HepG2 (cell line): ENCODE data around the gene PDZD7. TPM values are rescaled to one million over a fixed set of nuclear protein-coding genes. Genes with fewer than 3 reads are reported as not detected.

Experiments
- ATAC-seq: fragments of 200-7000 bp; cut with Tn5 transposase; 3 replicates; pipeline ENCODE4 v1.9.1; 2020; ENCODE audit warnings: mild to moderate bottlenecking, moderate library complexity
- BruUV-seq: library from RNA; stranded (reverse); fragments of 400-500 nt; replicated peaks from 2 replicates; lab custom pipeline; 2021; lab: Mats Ljungman, UMichigan
- CTCF ChIA-PET: fragments of 300-600 bp; formaldehyde crosslinking; extraction: SDS; loops from one replicate; lab custom pipeline; 2021; ENCODE audit warnings: low total read pairs, inconsistent platforms, low intra/inter-chr PET ratio; lab: Yijun Ruan, JAX
- POLR2A ChIA-PET: fragments of 350-600 bp; sonication (Branson Sonifier 250); formaldehyde crosslinking; loops from one replicate; lab custom pipeline; 2020; ENCODE audit warnings: antibody characterized with exemption, inconsistent platforms; lab: Yijun Ruan, JAX
- DNase-seq: peaks from one replicate; pipeline ENCODE4 v3.0.0-alpha.2; 2015; ENCODE audit warnings: low spot score
- FAIRE-seq: peaks from 3 replicates; lab custom pipeline; 2011; peaks lifted over from hg19 to GRCh38; lab: Jason Lieb, UNC
- H2AFZ ChIP-seq: one replicate; pipeline ENCODE4 v1.6.1; 2011; ENCODE audit warnings: low read length, inconsistent platforms
- H3K27ac ChIP-seq: fragments of 300-600 bp; 3 replicates; pipeline ENCODE4 v1.8.0; 2011; ENCODE audit warnings: mixed run types, mild to moderate bottlenecking, mixed read lengths, low read length, inconsistent platforms; ENCODE audit not compliant: insufficient read depth; ENCODE audit errors: extremely low read length
- H3K27me3 ChIP-seq, 2 experiments: fragments of 200-600 bp in 1 of 2; 2 replicates in 1 of 2; 3 replicates in 1 of 2; pipeline versions ENCODE4 v1.6.0 to v1.8.0; 2011; ENCODE audit warnings: low read length in 2 of 2, mild to moderate bottlenecking in 2 of 2, moderate library complexity in 2 of 2, inconsistent platforms in 1 of 2; ENCODE audit not compliant: insufficient read depth in 2 of 2, control insufficient read depth in 1 of 2
- H3K36me3 ChIP-seq, 2 experiments: fragments of 200-600 bp in 1 of 2; replicated peaks in 1 of 2; 2 replicates in 1 of 2; 3 replicates in 1 of 2; pipeline versions ENCODE4 v1.5.1 to v1.8.0; 2011; ENCODE audit warnings: low read length in 2 of 2, inconsistent platforms in 1 of 2; ENCODE audit not compliant: insufficient read depth in 2 of 2, control insufficient read depth in 1 of 2
- H3K4me1 ChIP-seq: 2 replicates; pipeline ENCODE4 v1.5.1; 2012; ENCODE audit warnings: low read length, inconsistent platforms; ENCODE audit not compliant: insufficient read depth
- H3K4me2 ChIP-seq: 2 replicates; pipeline ENCODE4 v1.6.0; 2011; ENCODE audit warnings: low read depth, low read length, inconsistent platforms
- H3K4me3 ChIP-seq, 3 experiments: fragments of 200-600 bp in 1 of 3; sonication (generic), shearing (Covaris generic) in 1 of 3; replicated peaks in 1 of 3; 2 replicates each; pipeline ENCODE4 v1.5.1; 2011 to 2016; ENCODE audit warnings: low read length in 3 of 3, inconsistent platforms in 2 of 3, low read depth in 2 of 3, mild to moderate bottlenecking in 2 of 3, control low read depth in 1 of 3, mixed read lengths in 1 of 3; ENCODE audit not compliant: insufficient read depth in 1 of 3
- H3K79me2 ChIP-seq: one replicate; pipeline ENCODE4 v1.6.1; 2011; ENCODE audit warnings: low read length, inconsistent platforms; ENCODE audit not compliant: insufficient read depth
- H3K9ac ChIP-seq: 2 replicates; pipeline ENCODE4 v1.6.0; 2011; ENCODE audit warnings: mild to moderate bottlenecking, low read depth, low read length, inconsistent platforms; ENCODE audit not compliant: insufficient read depth
- H3K9me3 ChIP-seq: 2 replicates; pipeline ENCODE4 v1.5.1; 2012; ENCODE audit warnings: mild to moderate bottlenecking, low read length
- H4K20me1 ChIP-seq: 2 replicates; pipeline ENCODE4 v1.6.0; 2011; ENCODE audit warnings: inconsistent platforms, mild to moderate bottlenecking, low read length, moderate library complexity; ENCODE audit not compliant: insufficient read depth
- CREB1 ChIP-seq, 2 experiments: fragments of 450-650 bp in 1 of 2; IDR thresholded peaks; 2 replicates each; pipeline ENCODE4 v1.6.1; 2016 to 2017; ENCODE audit warnings: control low read depth in 1 of 2, mild to moderate bottlenecking in 1 of 2, missing compliant biosample characterization in 1 of 2, missing genetic modification characterization in 1 of 2
- DZIP1 ChIP-seq: sonication (generic); formaldehyde crosslinking; IDR thresholded peaks from 2 replicates; pipeline ENCODE4 v1.5.0; 2020; ENCODE audit warnings: mild to moderate bottlenecking, missing genetic modification reagents
- ELF3 ChIP-seq: IDR thresholded peaks from 2 replicates; pipeline ENCODE4 v1.6.1; 2016; ENCODE audit warnings: missing genetic modification reagents, missing compliant biosample characterization
- FOSL1 ChIP-seq: sonication (generic); formaldehyde crosslinking; IDR thresholded peaks from 2 replicates; pipeline ENCODE4 v1.9.0; 2021; ENCODE audit warnings: missing genetic modification reagents, borderline replicate concordance
- FOXA1 ChIP-seq, 2 experiments: fragments of 450-650 bp in 1 of 2; sonication (generic) in 1 of 2; formaldehyde crosslinking in 1 of 2; IDR thresholded peaks; 2 replicates each; pipeline versions ENCODE4 v1.4.0 to v1.6.1; 2016 to 2020; ENCODE audit warnings: missing genetic modification reagents in 1 of 2
- FOXA3 ChIP-seq: IDR thresholded peaks from 2 replicates; pipeline ENCODE4 v1.6.1; 2016; ENCODE audit warnings: missing genetic modification reagents, missing compliant biosample characterization
- HNF4A ChIP-seq: sonication (generic); formaldehyde crosslinking; IDR thresholded peaks from 2 replicates; pipeline ENCODE4 v1.4.0; 2020; ENCODE audit warnings: missing genetic modification reagents
- MED1 ChIP-seq: sonication (generic); formaldehyde crosslinking; IDR thresholded peaks from 2 replicates; pipeline ENCODE4 v1.4.0; 2020; ENCODE audit warnings: missing genetic modification reagents
- NR0B2 ChIP-seq: sonication (generic); formaldehyde crosslinking; IDR thresholded peaks from 2 replicates; pipeline ENCODE4 v1.4.0; 2020; ENCODE audit warnings: mild to moderate bottlenecking, missing genetic modification reagents
- NR2F6 ChIP-seq, 2 experiments: IDR thresholded peaks; 2 replicates each; pipeline ENCODE4 v1.6.1; 2016; ENCODE audit warnings: antibody characterized with exemption in 1 of 2, mild to moderate bottlenecking in 1 of 2
- PLSCR1 ChIP-seq: sonication (generic); formaldehyde crosslinking; IDR thresholded peaks from 2 replicates; pipeline ENCODE4 v1.5.0; 2020; ENCODE audit warnings: missing genetic modification reagents, mild to moderate bottlenecking, borderline replicate concordance
- POGZ ChIP-seq: sonication (generic); formaldehyde crosslinking; IDR thresholded peaks from 2 replicates; pipeline ENCODE4 v1.4.0; 2020; ENCODE audit warnings: mild to moderate bottlenecking, missing genetic modification reagents
- RXRB ChIP-seq: IDR thresholded peaks from 2 replicates; pipeline ENCODE4 v1.6.1; 2016; ENCODE audit warnings: borderline replicate concordance, missing genetic modification reagents, missing compliant biosample characterization
- SP4 ChIP-seq: sonication (generic); formaldehyde crosslinking; IDR thresholded peaks from 2 replicates; pipeline ENCODE4 v1.8.1; 2023; ENCODE audit warnings: mild to moderate bottlenecking, missing genetic modification reagents
- SRF ChIP-seq: IDR thresholded peaks from 2 replicates; pipeline ENCODE4 v1.6.1; 2011; ENCODE audit warnings: mild to moderate bottlenecking, low read depth, low read length, moderate library complexity
- THRA ChIP-seq: sonication (generic); formaldehyde crosslinking; IDR thresholded peaks from 2 replicates; pipeline ENCODE4 v1.4.0; 2020; ENCODE audit warnings: missing genetic modification reagents, borderline replicate concordance
- ZFY ChIP-seq: sonication (generic); formaldehyde crosslinking; IDR thresholded peaks from 2 replicates; pipeline ENCODE4 v1.4.0; 2020; ENCODE audit warnings: missing genetic modification reagents
- ZNF12 ChIP-seq: sonication (generic); formaldehyde crosslinking; IDR thresholded peaks from 2 replicates; pipeline ENCODE4 v1.5.0; 2020; ENCODE audit warnings: missing genetic modification reagents
- ZNF577 ChIP-seq: sonication (generic); formaldehyde crosslinking; IDR thresholded peaks from 2 replicates; pipeline ENCODE4 v1.4.0; 2020; ENCODE audit warnings: mild to moderate bottlenecking, low read depth, missing genetic modification reagents, borderline replicate concordance
- ZNF792 ChIP-seq: IDR thresholded peaks from 2 replicates; pipeline ENCODE4 v1.6.1; 2016
- WGBS: methylation state at CpG from one replicate; pipeline ENCODE4 v1.1.6; 2017; ENCODE audit warnings: low lambda C conversion rate; 5-methylcytosine and 5-hydroxymethylcytosine counted together
- in situ Hi-C: cut with HindIII; loops from 2 replicates; pipeline ENCODE4 v1.10.0; 2017; ENCODE audit warnings: low pct_unique_long_range_greater_than_20kb; ENCODE audit not compliant: extremely low pct_ligation_motif_present
- intact Hi-C: fragments of 100-400 bp; cut with micrococcal nuclease; formaldehyde crosslinking; loops from one replicate; pipeline ENCODE4 v1.10.0; 2022; ENCODE audit not compliant: unreplicated experiment
- polyA plus RNA-seq, 8 experiments: library from polyadenylated mRNA; depleted of rRNA in 3 of 8; stranded (reverse) in 7 of 8; unstranded in 1 of 8; fragments of >200 nt; fragmentation: Illumina TruSeq in 4 of 8; extraction: Trizol in 4 of 8; gene quantifications; 2 replicates each; pipeline versions ENCODE4 v1.2.1 to v1.2.3, GENCODE V29; 2011 to 2016; ENCODE audit warnings: low read depth in 4 of 8, missing spikeins in 1 of 8, mixed read lengths in 1 of 8; ENCODE audit not compliant: insufficient read depth in 1 of 8
- total RNA-seq, 5 experiments: library from RNA; depleted of rRNA; stranded (reverse); fragments of >200 nt; fragmentation: Illumina TruSeq; extraction: Trizol; gene quantifications; 2 replicates each; pipeline ENCODE4 v1.2.3, GENCODE V29; 2016; ENCODE audit warnings: low read depth in 1 of 5

PDZD7 gene
- total and polyA plus RNA-seq, 2 of the 13 experiments (the other 11 are each of a cell fraction or from before 2014, with no cell fraction given) = 0.58 to 0.73 TPM

- Histone ChIP-seq H3K9ac (no peak overlapping the region; the same call in 1 of the 2 replicates), H4K20me1 (no peaks in the 10 kb centered on the region), H3K9me3 (no peaks in the 10 kb centered on the region), H3K4me3 (peak overlapping the region in 1 of 3 experiments; percentile 74; a peak in 1 of 6 replicates), H3K4me1 (peaks cover 61% of the 10 kb centered on the region), H3K27ac (peak overlapping the region; percentile 87), H3K4me2 (peak overlapping the region; percentile 89), H2AFZ (no peak overlapping the region), H3K79me2 (no peaks in the 10 kb centered on the region), H3K36me3 (peaks cover 0 to 3% of the 10 kb centered on the region in 2 experiments; a peak in 1 of 5 replicates), H3K27me3 (no peaks in the 10 kb centered on the region; a peak in 1 of 5 replicates)
- CTCF ChIA-PET = interaction anchor here (4.2 kb wide), 1 partner anchor 23 kb away, joined by 45 read pairs; no protein-coding TSS in a partner anchor
- DNase-seq (peak; percentile 37), FAIRE-seq (no peak), ATAC-seq (no peak)
- intact Hi-C loops (no loop called here), in situ Hi-C loops (no loop called here)
- whole genome bisulfite sequencing = 41% methylated on average over 2 of the region's 2 CpGs
- BruUV-seq = no TSS peak
- POLR2A ChIA-PET = interaction anchor here (1.7 to 5.9 kb wide), 10 partner anchors 8 to 69 kb away, joined by 5 to 141 read pairs (median 12); partner anchors contain the start of genes KAZALD1, PDZD7 and SFXN3
- peak; percentile 64 for TF ChIP-seq HNF4A (CRISPR knock-in tag)
- TF ChIP-seq PLSCR1 = no peak
- peak; percentile 48; the same call in 1 of the 2 replicates for TF ChIP-seq THRA (CRISPR knock-in tag)
- peak; percentile 76 for TF ChIP-seq NR2F6 (IDR thresholded peaks at IDR 0.05)
- peak; percentile 86 for TF ChIP-seq NR2F6 (CRISPR knock-in tag; IDR thresholded peaks at IDR 0.05)
- peak; percentile 46; the same call in 1 of the 2 replicates for TF ChIP-seq SRF
- peak; percentile 6; the same call in 1 of the 2 replicates for TF ChIP-seq ELF3
- no peak for TF ChIP-seq CREB1 (IDR thresholded peaks at IDR 0.05)
- 0 out of 2 replicates have a peak, but pooled peaks have one; percentile 32 for TF ChIP-seq CREB1 (CRISPR knock-in tag; IDR thresholded peaks at IDR 0.05)
- TF ChIP-seq ZNF792 (CRISPR knock-in tag) = no peak
- no peak for TF ChIP-seq FOXA1 (IDR thresholded peaks at IDR 0.05)
- TF ChIP-seq FOXA1 (CRISPR knock-in tag; IDR thresholded peaks at IDR 0.05) = peak; percentile 28; the same call in 1 of the 2 replicates
- peak; percentile 57; the same call in 1 of the 2 replicates for TF ChIP-seq RXRB (CRISPR knock-in tag)
- no peak for TF ChIP-seq POGZ (CRISPR knock-in tag)
- no peak for TF ChIP-seq ZNF12
- TF ChIP-seq FOSL1 (CRISPR knock-in tag) = no peak
- no peak for TF ChIP-seq DZIP1 (CRISPR knock-in tag)
- TF ChIP-seq ZNF577 (CRISPR knock-in tag) = no peak
- TF ChIP-seq MED1 = peak; percentile 29; the same call in 1 of the 2 replicates
- TF ChIP-seq SP4 (CRISPR knock-in tag) = no peak
- peak; percentile 42; the same call in 1 of the 2 replicates for TF ChIP-seq FOXA3
- TF ChIP-seq NR0B2 (CRISPR knock-in tag) = no peak
- no peak for TF ChIP-seq ZFY (CRISPR knock-in tag)
Observed at GRCh38 chr10:101044117-101044516, 13.2 kb upstream of the PDZD7 start.
